SK-N-SH treated with all-trans-retinoic acid at 6 μM for 48 hours (cell line): ENCODE measurements around the gene NFIB.

Experiments
- ATAC-seq: fragments of 200-7000 bp; cut with Tn5 transposase; 3 replicates; pipeline ENCODE4 v1.9.1; 2020; ENCODE audit warnings: mild to moderate bottlenecking, moderate library complexity
- ARNTL ChIP-seq: fragments of 450-650 bp; formaldehyde crosslinking; IDR thresholded peaks from 2 replicates; pipeline ENCODE4 v1.5.0; 2020; ENCODE audit warnings: low read depth, mild to moderate bottlenecking, moderate library complexity, borderline replicate concordance
- BACH2 ChIP-seq: fragments of 250-450 bp; sonication (Bioruptor Pico); IDR thresholded peaks from 2 replicates; pipeline ENCODE4 v1.9.0; 2021; ENCODE audit warnings: mild to moderate bottlenecking, borderline replicate concordance
- CREB5 ChIP-seq: fragments of 250-450 bp; sonication (Bioruptor Pico); IDR thresholded peaks from 2 replicates; pipeline ENCODE4 v1.5.1; 2020; ENCODE audit warnings: low read depth, mild to moderate bottlenecking, moderate library complexity
- CSDC2 ChIP-seq: fragments of 250-450 bp; sonication (Bioruptor Pico); IDR thresholded peaks from 2 replicates; pipeline ENCODE4 v1.5.0; 2020; ENCODE audit warnings: mild to moderate bottlenecking, moderate library complexity
- CSRNP3 ChIP-seq: fragments of 250-450 bp; sonication (Bioruptor Pico); IDR thresholded peaks from 2 replicates; pipeline ENCODE4 v1.5.1; 2021; ENCODE audit warnings: mild to moderate bottlenecking, moderate library complexity
- GLIS3 ChIP-seq: fragments of 250-450 bp; sonication (Bioruptor Pico); IDR thresholded peaks from 2 replicates; pipeline ENCODE4 v1.5.0; 2020; ENCODE audit warnings: mild to moderate bottlenecking, moderate library complexity
- ISL1 ChIP-seq: fragments of 250-450 bp; sonication (Bioruptor Pico); IDR thresholded peaks from 2 replicates; pipeline ENCODE4 v2.1.2; 2022; ENCODE audit warnings: mild to moderate bottlenecking, moderate library complexity
- OSR1 ChIP-seq: fragments of 250-450 bp; sonication (Bioruptor Pico); IDR thresholded peaks from 2 replicates; pipeline ENCODE4 v1.8.0; 2022; ENCODE audit warnings: moderate library complexity, mild to moderate bottlenecking, inconsistent platforms
- POU6F1 ChIP-seq: fragments of 250-450 bp; sonication (Bioruptor Pico); IDR thresholded peaks from 2 replicates; pipeline ENCODE4 v1.8.0; 2021; ENCODE audit warnings: low read depth, mild to moderate bottlenecking, moderate library complexity, borderline replicate concordance
- PPARA ChIP-seq: fragments of 250-450 bp; sonication (Bioruptor Pico); IDR thresholded peaks from 2 replicates; pipeline ENCODE4 v1.5.0; 2020; ENCODE audit warnings: mild to moderate bottlenecking, borderline replicate concordance
- RARB ChIP-seq: fragments of 250-450 bp; sonication (Bioruptor Pico); IDR thresholded peaks from 2 replicates; pipeline ENCODE4 v1.8.0; 2021; ENCODE audit warnings: mild to moderate bottlenecking, moderate library complexity
- SNAI2 ChIP-seq: fragments of 250-450 bp; sonication (Bioruptor Pico); IDR thresholded peaks from 2 replicates; pipeline ENCODE4 v1.5.0; 2020; ENCODE audit warnings: mild to moderate bottlenecking, moderate library complexity
- TOX ChIP-seq: fragments of 250-450 bp; sonication (Bioruptor Pico); IDR thresholded peaks from 2 replicates; pipeline ENCODE4 v1.8.0; 2021; ENCODE audit warnings: mild to moderate bottlenecking, moderate library complexity, borderline replicate concordance
- TSHZ2 ChIP-seq: fragments of 250-450 bp; sonication (Bioruptor Pico); IDR thresholded peaks from 2 replicates; pipeline ENCODE4 v1.5.0; 2020; ENCODE audit warnings: mild to moderate bottlenecking, moderate library complexity
- ZC3H10 ChIP-seq: fragments of 250-450 bp; sonication (Bioruptor Pico); IDR thresholded peaks from 2 replicates; pipeline ENCODE4 v1.5.1; 2021; ENCODE audit warnings: mild to moderate bottlenecking, moderate library complexity
- ZFP30 ChIP-seq: fragments of 450-650 bp; formaldehyde crosslinking; IDR thresholded peaks from 2 replicates; pipeline ENCODE4 v1.5.0; 2022; ENCODE audit warnings: mild to moderate bottlenecking, moderate library complexity

NFIB gene

GRCh38 chr9:14346811-14347405 lies 33.0 kb upstream of the NFIB start (continued):
- TF ChIP-seq GLIS3: no peak
- no peak for TF ChIP-seq BACH2 (CRISPR knock-in tag)
- no peak for TF ChIP-seq OSR1 (CRISPR knock-in tag)
- no peak for TF ChIP-seq CSDC2 (CRISPR knock-in tag)
- no peak for TF ChIP-seq SNAI2 (CRISPR knock-in tag)
- TF ChIP-seq TOX: no peak

- ATAC-seq: no peak
Observed at GRCh38 chr9:14346231-14346791, 32.4 kb upstream of the NFIB start.

GRCh38 chr9:14345354-14346230 lies 31.7 kb upstream of the NFIB start:
- TF ChIP-seq ISL1 (CRISPR knock-in tag) (no peak), RARB (CRISPR knock-in tag) (no peak), CREB5 (CRISPR knock-in tag) (no peak)
- TF ChIP-seq, all 23 proteins: peak for 0

More at GRCh38 chr9:14346231-14346791, 32.4 kb upstream of the NFIB start:
- TF ChIP-seq ARNTL (CRISPR knock-in tag) (no peak), TSHZ2 (no peak), ZC3H10 (CRISPR knock-in tag) (no peak), ISL1 (CRISPR knock-in tag) (no peak), CSRNP3 (CRISPR knock-in tag) (no peak), SNAI2 (CRISPR knock-in tag) (no peak), OSR1 (CRISPR knock-in tag) (no peak), ZFP30 (CRISPR knock-in tag) (no peak), POU6F1 (CRISPR knock-in tag) (no peak), PPARA (CRISPR knock-in tag) (no peak), TOX (no peak)

GRCh38 chr9:14344941-14345353 lies 31.0 kb upstream of the NFIB start:
- no peak for ATAC-seq

More at GRCh38 chr9:14345354-14346230, 31.7 kb upstream of the NFIB start:
- ATAC-seq: no peak

More at GRCh38 chr9:14344941-14345353, 31.0 kb upstream of the NFIB start:
- TF ChIP-seq CREB5 (CRISPR knock-in tag): no peak
- TF ChIP-seq, all 23 proteins: peak for 0
